ENCODE data around the gene AHCYL2.

GRCh38 chr7:129265328-129265727 lies 40.5 kb downstream of the AHCYL2 start:
- no peak for TF ChIP-seq EZH2 (IDR thresholded peaks at IDR 0.05; ENCODE audit: borderline replicate concordance, insufficient read depth, low read depth, low read length, poor library complexity, severe bottlenecking)
- TF ChIP-seq CTCF (IDR thresholded peaks at IDR 0.05), result no peak

All from B cell (primary cell).